ENCODE data around the gene UGT3A1.

DNA sequence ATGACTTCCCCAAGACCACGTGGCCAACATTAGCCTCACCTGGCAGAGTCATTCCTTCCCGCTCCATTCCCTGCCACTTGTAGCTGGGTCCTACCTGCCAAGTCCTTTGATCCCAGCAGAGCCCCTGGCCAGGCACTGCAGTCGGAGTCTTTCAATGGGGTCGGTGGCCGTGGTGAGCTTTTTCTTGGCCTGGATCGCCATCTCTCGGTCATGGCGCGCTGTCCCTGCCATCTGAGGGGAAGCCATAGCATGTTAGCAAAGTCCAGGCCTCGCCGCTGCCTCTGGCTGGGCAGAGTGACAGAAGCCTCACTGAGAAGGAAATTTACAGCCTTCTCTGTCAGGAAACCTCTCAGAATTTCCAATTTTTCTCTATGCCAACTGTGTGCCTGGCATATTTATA lies 70.3 kb downstream of the UGT3A1 start:
- TF ChIP-seq CTCF (IDR thresholded peaks at IDR 0.05; ENCODE audit: low read depth, low read length) (no peak), POLR2A (IDR thresholded peaks at IDR 0.05; ENCODE audit: extremely low read depth, insufficient read length) (no peak)

Data from NB4 (cell line).